NCI-H2171 (cell line): ENCODE results near the gene MYL2.
"Not testable (repeated sequence)": the region's sequence is repeated elsewhere in the genome, so short reads cannot be mapped to it uniquely, and the experiment has no call there.

Experiments used
- DNase-seq: peaks from one replicate; lab custom pipeline; 2025; lab: John Stamatoyannopoulos, UW

The MYL2 gene, protein sequence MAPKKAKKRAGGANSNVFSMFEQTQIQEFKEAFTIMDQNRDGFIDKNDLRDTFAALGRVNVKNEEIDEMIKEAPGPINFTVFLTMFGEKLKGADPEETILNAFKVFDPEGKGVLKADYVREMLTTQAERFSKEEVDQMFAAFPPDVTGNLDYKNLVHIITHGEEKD

DNA sequence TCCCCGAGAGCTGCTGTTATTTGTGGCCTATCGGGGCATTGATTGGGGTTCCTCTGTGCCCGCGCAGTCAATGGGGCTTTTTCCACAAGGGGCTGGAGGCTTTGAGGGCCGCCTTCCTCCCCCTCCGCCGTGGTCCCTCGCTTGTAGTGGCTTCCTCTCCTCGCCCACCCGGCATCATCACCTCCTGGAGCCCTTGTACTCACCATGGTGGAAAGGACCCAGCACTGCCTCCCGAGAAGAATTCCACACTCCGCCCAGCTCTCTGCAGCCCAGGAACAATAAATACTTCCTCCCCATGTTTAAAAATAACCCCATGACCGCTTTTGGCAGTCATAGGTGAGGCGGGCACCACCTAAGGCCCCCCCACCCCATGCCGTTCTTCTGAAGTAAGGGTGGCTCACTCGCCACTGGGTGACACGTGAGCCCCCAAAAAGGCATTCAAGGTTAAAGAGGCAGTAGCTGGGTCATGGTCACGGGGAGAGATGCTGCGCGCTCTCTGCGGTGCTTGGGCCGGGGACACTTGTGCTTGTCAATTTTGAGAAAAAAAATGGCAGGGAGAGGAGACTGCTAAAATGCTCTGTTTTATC, at the start of gene MYL2:
TSS of gene MYL2 (minus strand) at position 256 of the 587 bp plus-strand sequence. CDS start at position 206, 50 bp downstream.
- DNase-seq, result no peak

DNA sequence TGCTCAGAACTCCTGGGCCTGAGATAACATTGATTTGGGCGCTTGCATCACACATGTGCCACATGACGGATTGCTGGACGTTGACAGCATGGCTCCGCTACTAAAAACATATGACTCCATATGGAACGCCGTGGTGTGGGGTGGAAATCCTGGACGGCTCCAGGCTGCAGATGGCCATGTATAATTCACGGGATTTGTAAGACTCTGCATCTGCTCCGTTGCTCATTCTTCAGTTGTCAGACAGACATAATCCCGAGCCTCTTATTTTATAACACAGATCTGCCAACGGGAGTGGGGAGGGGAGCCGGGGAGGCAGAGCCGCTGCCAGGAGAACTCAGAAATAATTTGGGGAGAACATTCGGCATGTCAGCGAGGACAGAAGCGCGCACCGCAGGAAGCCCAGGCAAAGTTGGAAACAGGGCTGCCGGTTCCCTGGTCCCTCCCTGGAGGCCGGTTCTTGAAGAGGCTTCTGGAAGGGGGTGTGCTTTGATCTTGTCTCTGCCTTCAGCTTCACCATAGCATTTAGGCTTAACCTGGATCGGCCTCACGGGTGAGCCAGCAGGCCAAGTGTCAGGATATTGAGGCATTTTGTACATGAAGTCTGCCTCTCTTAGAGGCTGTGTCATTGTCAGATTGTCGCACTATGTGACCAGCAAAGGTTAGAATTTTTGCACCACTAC, 45.8 kb upstream of the MYL2 start:
- DNase-seq, result no peak

DNA sequence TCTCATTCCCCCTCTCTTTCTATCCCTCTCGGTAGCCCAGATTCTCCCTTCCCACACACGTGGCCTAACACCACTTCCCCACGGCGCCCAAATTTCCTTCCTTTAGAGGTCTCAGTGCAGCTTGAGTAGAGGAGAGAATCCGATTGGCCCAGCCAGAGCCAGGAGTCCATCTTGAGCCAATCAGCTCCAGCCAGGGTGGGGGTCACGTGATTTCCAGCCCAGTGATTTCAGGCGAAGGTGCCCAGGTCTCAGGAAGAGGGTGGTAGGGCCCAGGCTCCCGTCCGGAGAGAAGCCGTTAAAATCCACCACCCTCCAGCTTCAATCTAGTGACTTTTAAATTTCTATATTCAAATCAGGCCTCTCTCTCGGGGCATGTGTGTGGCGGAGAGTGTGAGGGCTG, 45.2 kb upstream of the MYL2 start:
- DNase-seq, result no peak

- no peak for DNase-seq
Observed at GRCh38 chr12:110960795-110961194, 40.4 kb upstream of the MYL2 start.

DNA sequence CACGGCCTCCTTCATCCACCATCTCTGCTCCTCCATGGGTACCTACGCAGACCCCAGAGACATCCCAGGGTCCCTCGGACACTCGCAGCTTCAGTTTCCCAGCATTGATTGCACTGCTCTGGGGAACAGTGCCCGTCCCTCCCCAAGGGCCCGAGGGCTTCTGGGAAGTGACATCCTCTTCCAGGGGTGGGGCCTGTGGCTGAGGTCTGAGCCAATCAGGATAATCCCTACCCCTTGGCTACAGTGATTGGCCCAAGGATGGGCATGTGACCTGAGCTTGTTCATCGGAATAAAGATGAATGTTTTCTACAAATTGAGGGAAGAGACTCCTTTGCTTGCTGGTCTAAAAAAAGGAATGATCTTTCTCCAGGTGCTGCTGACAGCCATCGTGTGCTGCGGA, 37.3 kb upstream of the MYL2 start:
- no peak for DNase-seq

- DNase-seq, result no peak
Observed at GRCh38 chr12:110957159-110957558, 36.8 kb upstream of the MYL2 start.

DNA sequence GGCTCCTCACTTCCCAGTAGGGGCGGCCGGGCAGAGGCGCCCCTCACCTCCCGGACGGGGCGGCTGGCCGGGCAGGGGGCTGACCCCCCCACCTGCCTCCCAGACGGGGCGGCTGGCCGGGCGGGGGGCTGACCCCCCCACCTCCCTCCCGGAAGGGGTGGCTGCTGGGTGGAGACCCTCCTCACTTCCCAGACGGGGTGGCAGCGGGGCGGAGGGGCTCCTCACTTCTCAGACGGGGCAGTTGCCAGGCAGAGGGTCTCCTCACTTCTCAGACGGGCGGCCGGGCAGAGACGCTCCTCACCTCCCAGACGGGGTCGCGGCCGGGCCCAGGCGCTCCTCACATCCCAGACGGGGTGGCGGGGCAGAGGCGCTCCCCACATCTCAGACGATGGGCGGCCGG, 30.5 kb upstream of the MYL2 start:
- not testable (repeated sequence) for DNase-seq

DNA sequence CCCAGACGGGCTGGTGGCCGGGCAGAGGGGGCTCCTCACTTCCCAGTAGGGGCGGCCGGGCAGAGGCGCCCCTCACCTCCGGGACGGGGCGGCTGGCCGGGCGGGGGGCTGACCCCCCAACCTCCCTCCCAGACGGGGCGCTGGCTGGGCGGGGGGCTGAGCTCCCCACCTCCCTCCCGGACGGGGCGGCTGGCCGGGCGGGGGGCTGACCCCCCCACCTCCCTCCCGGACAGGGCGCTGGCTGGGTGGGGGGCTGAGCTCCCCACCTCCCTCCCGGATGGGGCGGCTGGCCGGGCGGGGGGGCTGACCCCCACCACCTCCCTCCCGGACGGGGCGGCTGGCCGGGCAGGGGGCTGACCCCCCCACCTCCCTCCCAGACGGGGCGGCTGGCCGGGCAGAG, 30.1 kb upstream of the MYL2 start:
- not testable (repeated sequence) for DNase-seq

- DNase-seq, result no peak
Observed at GRCh38 chr12:110948041-110948440, 27.7 kb upstream of the MYL2 start.

- no peak for DNase-seq
Observed at GRCh38 chr12:110943373-110943772, 23.0 kb upstream of the MYL2 start.

- no peak for DNase-seq
Observed at GRCh38 chr12:110941391-110941790, 21.0 kb upstream of the MYL2 start.

- peak; percentile 84 for DNase-seq
Observed at GRCh38 chr12:110940933-110941332, 20.6 kb upstream of the MYL2 start.

DNA sequence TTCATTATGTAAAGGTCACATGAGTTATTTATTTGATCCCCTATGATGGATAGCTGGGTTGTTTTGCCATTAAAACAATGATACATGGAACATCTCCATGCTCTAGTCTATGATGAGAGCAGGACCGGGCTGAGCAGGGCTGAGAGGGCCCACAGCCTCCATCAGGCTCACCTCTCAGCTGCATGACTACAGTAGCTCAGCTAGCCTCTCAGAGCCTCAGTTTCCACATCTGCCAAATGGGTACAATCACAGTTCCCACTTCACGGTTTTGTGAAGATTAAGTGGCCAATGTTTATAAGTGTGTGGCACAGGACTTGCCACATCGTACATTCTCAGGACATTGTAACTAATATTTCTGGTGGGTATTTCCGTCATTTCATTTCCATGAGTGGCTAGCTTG, 19.9 kb upstream of the MYL2 start:
- DNase-seq, result no peak

GRCh38 chr12:110937104-110937641, 16.8 kb upstream of the MYL2 start:
- peak; percentile 85 for DNase-seq

- DNase-seq, result no peak
Observed at GRCh38 chr12:110936367-110937103, 16.2 kb upstream of the MYL2 start.

GRCh38 chr12:110935588-110935987, 15.2 kb upstream of the MYL2 start:
- DNase-seq, result no peak

- no peak for DNase-seq
Observed at GRCh38 chr12:110934093-110934852, 13.9 kb upstream of the MYL2 start.

DNA sequence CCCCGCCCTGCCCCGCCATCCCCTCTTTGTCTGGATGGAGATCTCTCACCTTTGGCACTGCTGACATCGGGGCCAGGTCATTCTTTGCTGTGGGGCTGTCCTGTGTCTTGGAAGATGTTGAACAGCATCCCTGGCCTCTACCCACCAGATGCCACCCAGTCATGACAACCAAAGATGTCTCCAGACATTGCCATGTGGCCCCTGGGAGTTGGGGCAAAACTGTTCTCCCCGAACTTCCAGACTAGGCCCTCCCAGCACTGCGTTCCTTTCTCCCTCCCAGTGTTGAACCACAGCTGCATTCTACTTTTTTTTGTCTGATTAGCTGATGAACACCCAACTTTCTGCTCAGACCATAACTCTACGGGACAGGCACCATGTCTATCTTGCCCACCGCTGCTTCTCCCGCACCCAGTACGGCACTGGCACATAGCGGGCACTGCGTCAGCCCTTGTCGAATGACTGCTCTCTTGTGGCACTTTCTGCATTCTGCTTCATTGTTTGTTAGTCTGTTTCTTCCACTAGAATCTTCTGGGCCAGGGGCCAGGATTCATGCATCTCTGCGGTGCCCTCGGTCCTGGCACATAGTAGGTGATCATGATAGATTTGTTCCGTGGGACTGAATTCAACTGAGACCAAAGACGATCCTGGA, 13.1 kb upstream of the MYL2 start:
- DNase-seq, result no peak

DNA sequence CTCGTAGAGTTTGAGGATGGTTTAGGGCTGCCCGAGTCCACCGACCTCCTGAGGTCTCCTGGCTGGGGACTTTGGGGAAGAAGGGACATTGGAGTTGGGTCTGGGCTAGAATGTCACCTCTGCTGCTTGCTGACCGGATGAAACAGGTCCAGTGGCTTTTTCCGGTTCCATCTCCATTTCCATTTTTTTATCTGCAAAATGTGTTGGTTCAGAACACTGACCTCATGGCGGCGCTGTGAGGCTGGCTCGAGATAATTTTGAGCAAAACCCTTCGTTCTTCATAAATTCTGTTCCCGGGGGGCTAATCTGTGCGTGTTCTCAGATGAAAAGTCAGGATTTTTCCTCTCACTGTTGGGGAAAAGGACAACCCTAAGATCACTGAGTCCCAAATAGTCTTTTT, 11.7 kb upstream of the MYL2 start:
- DNase-seq, result no peak

DNA sequence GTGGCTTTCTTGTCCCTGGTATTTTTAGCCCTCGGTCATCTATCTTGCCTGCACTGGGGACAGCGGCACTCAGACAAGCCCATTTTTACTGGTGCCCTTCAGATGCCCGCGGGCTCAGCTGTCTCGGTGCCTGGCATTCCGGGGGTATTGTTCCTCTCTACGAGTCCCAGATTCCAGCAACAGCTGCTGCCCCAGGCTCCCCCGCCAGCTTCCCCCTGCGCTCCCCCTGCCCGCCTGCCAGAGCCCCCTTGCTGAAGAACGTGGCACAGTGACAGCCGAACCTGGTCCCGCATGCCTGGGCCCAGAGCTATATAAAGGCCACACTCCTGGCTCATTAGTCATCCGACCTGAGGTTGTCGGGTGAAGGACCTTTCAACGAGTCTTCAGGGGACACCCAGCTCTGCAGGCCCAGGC, 10.9 kb upstream of the MYL2 start:
- no peak for DNase-seq
